Hepatocyte (in vitro differentiated cells): ENCODE data around the gene CDC42BPA.

ENCODE experiments used
- CTCF ChIP-seq: fragments of 200-600 bp; sonication (generic); IDR thresholded peaks from 2 replicates; pipeline ENCODE4 v1.5.1; 2016; ENCODE audit warnings: antibody characterized with exemption, mild to moderate bottlenecking; ENCODE audit not compliant: poor library complexity
- EZH2 ChIP-seq: fragments of 200-600 bp; sonication (generic); IDR thresholded peaks from 2 replicates; pipeline ENCODE4 v1.6.1; 2016; ENCODE audit warnings: antibody characterized with exemption, mild to moderate bottlenecking, borderline replicate concordance
- EZH2phosphoT487 ChIP-seq: fragments of 200-600 bp; sonication (generic); IDR thresholded peaks from one replicate; pipeline ENCODE4 v1.6.1; 2018; ENCODE audit warnings: antibody characterized with exemption, mild to moderate bottlenecking, low read depth, moderate library complexity; ENCODE audit not compliant: unreplicated experiment, severe bottlenecking

- TF ChIP-seq CTCF (no peak), EZH2phosphoT487 (no peak), EZH2 (no peak)
Observed at GRCh38 chr1:227035316-227035715, 283.0 kb downstream of the CDC42BPA start.
